ENCODE results near the gene C21orf91.

DNA sequence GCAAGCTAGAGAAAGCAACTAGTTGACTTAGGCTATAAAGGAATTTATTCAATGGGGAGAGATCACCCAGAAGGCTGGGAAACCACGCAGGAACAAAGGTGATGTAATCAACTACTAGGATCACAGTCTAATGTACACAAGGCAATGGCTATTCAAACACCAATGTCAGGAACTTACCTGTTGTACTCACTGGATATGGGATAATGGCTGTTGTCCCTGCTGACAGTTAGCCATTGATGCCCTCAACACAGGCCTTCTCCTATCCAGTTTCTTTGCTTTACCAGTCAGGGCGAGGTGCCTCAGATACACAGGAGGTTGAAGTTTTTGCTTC lies 32.3 kb downstream of the C21orf91 start:
- TF ChIP-seq POLR2A (IDR thresholded peaks at IDR 0.05; ENCODE audit: extremely low read depth, insufficient read length) (no peak), MAX (IDR thresholded peaks at IDR 0.05; ENCODE audit: low read depth, low read length) (no peak), MYC (IDR thresholded peaks at IDR 0.05; ENCODE audit: low read depth, low read length) (no peak)
- TF ChIP-seq, protein P1, sequence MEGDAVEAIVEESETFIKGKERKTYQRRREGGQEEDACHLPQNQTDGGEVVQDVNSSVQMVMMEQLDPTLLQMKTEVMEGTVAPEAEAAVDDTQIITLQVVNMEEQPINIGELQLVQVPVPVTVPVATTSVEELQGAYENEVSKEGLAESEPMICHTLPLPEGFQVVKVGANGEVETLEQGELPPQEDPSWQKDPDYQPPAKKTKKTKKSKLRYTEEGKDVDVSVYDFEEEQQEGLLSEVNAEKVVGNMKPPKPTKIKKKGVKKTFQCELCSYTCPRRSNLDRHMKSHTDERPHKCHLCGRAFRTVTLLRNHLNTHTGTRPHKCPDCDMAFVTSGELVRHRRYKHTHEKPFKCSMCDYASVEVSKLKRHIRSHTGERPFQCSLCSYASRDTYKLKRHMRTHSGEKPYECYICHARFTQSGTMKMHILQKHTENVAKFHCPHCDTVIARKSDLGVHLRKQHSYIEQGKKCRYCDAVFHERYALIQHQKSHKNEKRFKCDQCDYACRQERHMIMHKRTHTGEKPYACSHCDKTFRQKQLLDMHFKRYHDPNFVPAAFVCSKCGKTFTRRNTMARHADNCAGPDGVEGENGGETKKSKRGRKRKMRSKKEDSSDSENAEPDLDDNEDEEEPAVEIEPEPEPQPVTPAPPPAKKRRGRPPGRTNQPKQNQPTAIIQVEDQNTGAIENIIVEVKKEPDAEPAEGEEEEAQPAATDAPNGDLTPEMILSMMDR (IDR thresholded peaks at IDR 0.05; ENCODE audit: low read depth, low read length) = no peak
